K562 (cell line): Measurements from ENCODE around the gene C1QTNF6. TPM values are rescaled to one million over a fixed set of nuclear protein-coding genes. Genes with fewer than 3 reads are reported as not detected.

ENCODE experiments used
- ARID1B ChIP-seq: fragments of 450-650 bp; IDR thresholded peaks from 2 replicates; pipeline ENCODE4 v1.6.1; 2016; ENCODE audit warnings: antibody characterized with exemption, mild to moderate bottlenecking, inconsistent platforms
- ARID2 ChIP-seq: fragments of 450-650 bp; IDR thresholded peaks from 2 replicates; pipeline ENCODE4 v1.6.1; 2017; ENCODE audit warnings: antibody characterized with exemption, mild to moderate bottlenecking
- ATF1 ChIP-seq, 2 experiments: fragments of 450-650 bp in 1 of 2; IDR thresholded peaks; 2 replicates each; pipeline ENCODE4 v1.6.1; 2016; ENCODE audit warnings: missing compliant biosample characterization in 1 of 2, missing genetic modification characterization in 1 of 2
- BHLHE40 ChIP-seq: IDR thresholded peaks from 2 replicates; pipeline ENCODE4 v1.6.1; 2011; ENCODE audit warnings: low read length, improper control_type of control experiment
- BRD4 ChIP-seq: fragments of 200-600 bp; sonication (generic); IDR thresholded peaks from 2 replicates; pipeline ENCODE4 v1.6.1; 2017; ENCODE audit warnings: inconsistent platforms
- DLX4 ChIP-seq: fragments of 250-450 bp; sonication (Bioruptor Pico); IDR thresholded peaks from 2 replicates; pipeline ENCODE4 v1.6.1; 2021; ENCODE audit warnings: mild to moderate bottlenecking
- ELF1 ChIP-seq: fragments of 200-800 bp; sonication (Bioruptor generic); IDR thresholded peaks from 2 replicates; pipeline ENCODE4 v1.6.1; 2016; ENCODE audit warnings: missing genetic modification characterization, missing compliant biosample characterization
- FOXM1 ChIP-seq, 2 experiments: fragments of 450-650 bp in 1 of 2; sonication (generic) in 1 of 2; formaldehyde crosslinking in 1 of 2; IDR thresholded peaks; 2 replicates each; pipeline versions ENCODE4 v1.6.1 to v1.9.0; 2017 to 2022; ENCODE audit warnings: low read depth in 2 of 2, mild to moderate bottlenecking in 2 of 2, missing genetic modification reagents in 1 of 2, moderate library complexity in 1 of 2
- GABPA ChIP-seq: fragments of 200-800 bp; sonication (Bioruptor generic); conservative IDR thresholded peaks from 2 replicates; pipeline ENCODE4 v1.6.1; 2016; ENCODE audit warnings: low read depth, missing genetic modification characterization, missing compliant biosample characterization
- HMBOX1 ChIP-seq: sonication (generic); IDR thresholded peaks from 2 replicates; pipeline ENCODE4 v1.6.1; 2016
- LEF1 ChIP-seq: fragments of 450-650 bp; IDR thresholded peaks from 2 replicates; pipeline ENCODE4 v1.6.1; 2016; ENCODE audit warnings: mild to moderate bottlenecking
- NR2C1 ChIP-seq, 2 experiments: fragments of 450-650 bp; IDR thresholded peaks; 2 replicates each; pipeline ENCODE4 v1.6.1; 2017; ENCODE audit warnings: mild to moderate bottlenecking in 2 of 2, antibody characterized with exemption in 1 of 2, inconsistent platforms in 1 of 2, missing compliant biosample characterization in 1 of 2, missing genetic modification characterization in 1 of 2
- NR2C2 ChIP-seq, 2 experiments: fragments of 200-800 bp in 1 of 2; sonication (Bioruptor generic) in 1 of 2; sonication (generic) in 1 of 2; formaldehyde crosslinking in 1 of 2; IDR thresholded peaks; 2 replicates each; pipeline versions ENCODE4 v1.6.1 to v1.8.0; 2016 to 2022; ENCODE audit warnings: mild to moderate bottlenecking in 1 of 2, missing compliant biosample characterization in 1 of 2, missing genetic modification characterization in 1 of 2, missing genetic modification reagents in 1 of 2
- POLR2B ChIP-seq: fragments of 450-650 bp; IDR thresholded peaks from 2 replicates; pipeline ENCODE4 v1.6.1; 2018; ENCODE audit warnings: low read depth; ENCODE audit not compliant: partially characterized antibody
- POLR2H ChIP-seq: IDR thresholded peaks from 2 replicates; pipeline ENCODE4 v1.6.1; 2016; ENCODE audit warnings: missing genetic modification characterization, low read depth, mild to moderate bottlenecking, control low read depth, missing compliant biosample characterization, moderate library complexity
- TEAD4 ChIP-seq, 2 experiments: sonication (generic) in 1 of 2; formaldehyde crosslinking in 1 of 2; IDR thresholded peaks; 2 replicates each; pipeline versions ENCODE4 v1.6.1 to v1.8.0; 2012 to 2022; ENCODE audit warnings: borderline replicate concordance in 1 of 2, inconsistent platforms in 1 of 2, low read length in 1 of 2, mild to moderate bottlenecking in 1 of 2, missing genetic modification reagents in 1 of 2
- ZNF224 ChIP-seq: sonication (generic); formaldehyde crosslinking; IDR thresholded peaks from 2 replicates; pipeline ENCODE4 v1.8.0; 2022; ENCODE audit warnings: mild to moderate bottlenecking, missing genetic modification reagents
- polyA plus RNA-seq, 8 experiments: library from polyadenylated mRNA; depleted of rRNA in 4 of 8; stranded (reverse) in 5 of 8; unstranded in 3 of 8; fragments of >200 nt; fragmentation: Nextera tagmentation in 2 of 8; fragmentation: Illumina TruSeq in 1 of 8; extraction: Ambion mirVana in 2 of 8; extraction: Trizol in 1 of 8; gene quantifications; 2 replicates each; pipeline versions ENCODE4 v1.2.1 to v1.2.3, GENCODE V29; 2011 to 2014; ENCODE audit warnings: inconsistent platforms in 1 of 8, missing spikeins in 1 of 8
- total RNA-seq, 7 experiments: library from RNA; depleted of rRNA in 6 of 7; stranded (reverse); fragments of >200 nt in 6 of 7; fragmentation: Illumina TruSeq in 2 of 7; extraction: Trizol in 2 of 7; gene quantifications; 2 replicates each; pipeline versions ENCODE4 v1.2.1 to v1.2.3, GENCODE V29; 2011 to 2021; ENCODE audit warnings: low replicate concordance in 1 of 7
- TF ChIP-seq, protein P1 (sequence below), 2 experiments: fragments of 250-450 bp in 1 of 2; fragments of 450-650 bp in 1 of 2; sonication (Bioruptor Pico) in 1 of 2; IDR thresholded peaks; 2 replicates each; pipeline versions ENCODE4 v1.6.1 to v1.8.0; 2016 to 2021; ENCODE audit warnings: mild to moderate bottlenecking in 2 of 2, moderate library complexity in 2 of 2, missing compliant biosample characterization in 1 of 2, missing genetic modification characterization in 1 of 2
- TF ChIP-seq, protein P2 (sequence below): sonication (generic); formaldehyde crosslinking; IDR thresholded peaks from 2 replicates; pipeline ENCODE4 v1.8.0; 2022; ENCODE audit warnings: mild to moderate bottlenecking, missing genetic modification reagents

C1QTNF6 gene
- total and polyA plus RNA-seq, 9 of the 15 experiments (the other 6 are each of a cell fraction or from before 2014, with no cell fraction given): 0.18 to 0.92 (median 0.55) TPM

- TF ChIP-seq POLR2B (no peak), DLX4 (CRISPR knock-in tag) (no peak), FOXM1 (IDR thresholded peaks at IDR 0.05; ENCODE audit: low read depth) (peak; percentile 17; the same call in 1 of the 2 replicates), FOXM1 (CRISPR knock-in tag; IDR thresholded peaks at IDR 0.05; ENCODE audit: low read depth) (no peak), ARID1B (peak; percentile 22; the same call in 1 of the 2 replicates), TEAD4 (IDR thresholded peaks at IDR 0.05; ENCODE audit: low read length) (peak; percentile 55; the same call in 1 of the 2 replicates), TEAD4 (CRISPR knock-in tag; IDR thresholded peaks at IDR 0.05; ENCODE audit: borderline replicate concordance) (no peak), NR2C1 (IDR thresholded peaks at IDR 0.05) (peak; percentile 22; the same call in 1 of the 2 replicates), NR2C1 (tag; IDR thresholded peaks at IDR 0.05) (0 out of 2 replicates have a peak, but pooled peaks have one; percentile 40), ARID2 (no peak), ZNF224 (CRISPR knock-in tag) (no peak), ATF1 (CRISPR knock-in tag; IDR thresholded peaks at IDR 0.05) (no peak), ATF1 (tag; IDR thresholded peaks at IDR 0.05) (peak; percentile 12; the same call in 1 of the 2 replicates), ELF1 (tag) (peak; percentile 41; the same call in 1 of the 2 replicates), BRD4 (peak; percentile 56; the same call in 1 of the 2 replicates), POLR2H (peak; percentile 99), NR2C2 (CRISPR knock-in tag; IDR thresholded peaks at IDR 0.05) (no peak), NR2C2 (tag; IDR thresholded peaks at IDR 0.05) (peak; percentile 42; the same call in 1 of the 2 replicates), HMBOX1 (peak; percentile 90), LEF1 (no peak), GABPA (tag) (peak; percentile 46; the same call in 1 of the 2 replicates), BHLHE40 (0 out of 2 replicates have a peak, but pooled peaks have one; percentile 8)
- TF ChIP-seq, protein P1, sequence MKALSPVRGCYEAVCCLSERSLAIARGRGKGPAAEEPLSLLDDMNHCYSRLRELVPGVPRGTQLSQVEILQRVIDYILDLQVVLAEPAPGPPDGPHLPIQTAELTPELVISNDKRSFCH (CRISPR knock-in tag; IDR thresholded peaks at IDR 0.05): no peak
- TF ChIP-seq, protein P1 (tag; IDR thresholded peaks at IDR 0.05): 0 out of 2 replicates have a peak, but pooled peaks have one; percentile 21
- TF ChIP-seq, protein P2, sequence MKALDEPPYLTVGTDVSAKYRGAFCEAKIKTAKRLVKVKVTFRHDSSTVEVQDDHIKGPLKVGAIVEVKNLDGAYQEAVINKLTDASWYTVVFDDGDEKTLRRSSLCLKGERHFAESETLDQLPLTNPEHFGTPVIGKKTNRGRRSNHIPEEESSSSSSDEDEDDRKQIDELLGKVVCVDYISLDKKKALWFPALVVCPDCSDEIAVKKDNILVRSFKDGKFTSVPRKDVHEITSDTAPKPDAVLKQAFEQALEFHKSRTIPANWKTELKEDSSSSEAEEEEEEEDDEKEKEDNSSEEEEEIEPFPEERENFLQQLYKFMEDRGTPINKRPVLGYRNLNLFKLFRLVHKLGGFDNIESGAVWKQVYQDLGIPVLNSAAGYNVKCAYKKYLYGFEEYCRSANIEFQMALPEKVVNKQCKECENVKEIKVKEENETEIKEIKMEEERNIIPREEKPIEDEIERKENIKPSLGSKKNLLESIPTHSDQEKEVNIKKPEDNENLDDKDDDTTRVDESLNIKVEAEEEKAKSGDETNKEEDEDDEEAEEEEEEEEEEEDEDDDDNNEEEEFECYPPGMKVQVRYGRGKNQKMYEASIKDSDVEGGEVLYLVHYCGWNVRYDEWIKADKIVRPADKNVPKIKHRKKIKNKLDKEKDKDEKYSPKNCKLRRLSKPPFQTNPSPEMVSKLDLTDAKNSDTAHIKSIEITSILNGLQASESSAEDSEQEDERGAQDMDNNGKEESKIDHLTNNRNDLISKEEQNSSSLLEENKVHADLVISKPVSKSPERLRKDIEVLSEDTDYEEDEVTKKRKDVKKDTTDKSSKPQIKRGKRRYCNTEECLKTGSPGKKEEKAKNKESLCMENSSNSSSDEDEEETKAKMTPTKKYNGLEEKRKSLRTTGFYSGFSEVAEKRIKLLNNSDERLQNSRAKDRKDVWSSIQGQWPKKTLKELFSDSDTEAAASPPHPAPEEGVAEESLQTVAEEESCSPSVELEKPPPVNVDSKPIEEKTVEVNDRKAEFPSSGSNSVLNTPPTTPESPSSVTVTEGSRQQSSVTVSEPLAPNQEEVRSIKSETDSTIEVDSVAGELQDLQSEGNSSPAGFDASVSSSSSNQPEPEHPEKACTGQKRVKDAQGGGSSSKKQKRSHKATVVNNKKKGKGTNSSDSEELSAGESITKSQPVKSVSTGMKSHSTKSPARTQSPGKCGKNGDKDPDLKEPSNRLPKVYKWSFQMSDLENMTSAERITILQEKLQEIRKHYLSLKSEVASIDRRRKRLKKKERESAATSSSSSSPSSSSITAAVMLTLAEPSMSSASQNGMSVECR (CRISPR knock-in tag): no peak
Observed at GRCh38 chr22:37193629-37194191, 5.7 kb upstream of the C1QTNF6 start (continued).
